ENCODE measurements around the gene YPEL5. TPM values are rescaled to one million over a fixed set of nuclear protein-coding genes. Genes with fewer than 3 reads are reported as not detected.

YPEL5 gene
- total and polyA plus RNA-seq, 10 of the 15 experiments (the other 5 are each of a cell fraction or from before 2014, with no cell fraction given) = 18.8 to 47.3 (median 21.7) TPM

DNA sequence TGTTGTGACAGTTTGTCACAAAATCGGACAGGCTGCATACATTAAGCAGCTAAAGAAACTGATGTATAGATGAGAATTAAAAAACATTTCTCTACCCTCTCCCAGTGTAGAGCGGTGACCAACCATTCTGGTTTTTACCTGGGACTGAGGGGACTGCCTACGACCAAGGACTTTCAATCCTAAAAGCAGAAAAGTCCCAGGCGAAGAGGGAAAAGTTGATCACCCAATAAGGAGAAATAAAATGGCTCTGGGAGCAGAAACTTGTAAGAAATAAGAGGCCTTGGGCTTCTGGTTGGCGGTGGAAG lies 30.9 kb upstream of the YPEL5 start:
- FAIRE-seq = no peak
- ChIA-PET RAD21 (ENCODE audit: unreplicated experiment) (interaction anchor here (1.6 to 3.4 kb wide), 2 partner anchors 26 kb away, joined by 5 to 13 read pairs; no protein-coding TSS in a partner anchor), SMC1A (ENCODE audit: uncharacterized antibody, unreplicated experiment) (interaction anchor here (1.5 to 3.1 kb wide), 2 partner anchors 23 to 26 kb away, joined by 11 to 17 read pairs; no protein-coding TSS in a partner anchor), POLR2A (no interaction called here), CTCF (interaction anchor here (0.9 to 6.3 kb wide), 13 partner anchors 9 to 843 kb away, joined by 3 to 85 read pairs (median 6); no protein-coding TSS in a partner anchor)
- no peak overlapping the region for H3K4me2 ChIP-seq (ENCODE audit: control insufficient read depth, insufficient read depth)
- H3K4me1 ChIP-seq (ENCODE audit: control insufficient read depth, insufficient read depth, low read length) = no peaks in the 10 kb centered on the region
- in situ Hi-C loops (cut with MboI) = no loop called here
- no peak overlapping the region for H3K9ac ChIP-seq (ENCODE audit: control insufficient read depth, insufficient read depth, low read length)
- 40% methylated on average over 5 of the region's 5 CpGs for WGBS (ENCODE audit: insufficient coverage, insufficient replicate concordance, low lambda C conversion rate, missing lambda C conversion rate)
- H2AFZ ChIP-seq (ENCODE audit: control insufficient read depth, low read depth, low read length) = no peak overlapping the region
- no peaks in the 10 kb centered on the region for H3K79me2 ChIP-seq (ENCODE audit: control insufficient read depth, insufficient read depth, low read length)
- BruUV-seq (replicated peaks) = no TSS peak
- H3K9me3 ChIP-seq (replicated peaks; ENCODE audit: control insufficient read depth, insufficient read depth, low read length) = no peaks in the 10 kb centered on the region
- TF ChIP-seq POLR2A (IDR thresholded peaks at IDR 0.05; ENCODE audit: low read depth, low read length) (no peak), IKZF2 (IDR thresholded peaks at IDR 0.05) (no peak), LARP7 (IDR thresholded peaks at IDR 0.05) (no peak), MTA3 (IDR thresholded peaks at IDR 0.05; ENCODE audit: borderline replicate concordance, low read length) (no peak), YY1 (IDR thresholded peaks at IDR 0.05; ENCODE audit: low read depth, low read length) (no peak), CBX5 (IDR thresholded peaks at IDR 0.05; ENCODE audit: low read depth) (no peak), SMARCA5 (IDR thresholded peaks at IDR 0.05) (no peak), STAT1 (conservative IDR thresholded peaks at IDR 0.05) (no peak), ZNF24 (IDR thresholded peaks at IDR 0.05) (no peak)
- TF ChIP-seq, protein P1, sequence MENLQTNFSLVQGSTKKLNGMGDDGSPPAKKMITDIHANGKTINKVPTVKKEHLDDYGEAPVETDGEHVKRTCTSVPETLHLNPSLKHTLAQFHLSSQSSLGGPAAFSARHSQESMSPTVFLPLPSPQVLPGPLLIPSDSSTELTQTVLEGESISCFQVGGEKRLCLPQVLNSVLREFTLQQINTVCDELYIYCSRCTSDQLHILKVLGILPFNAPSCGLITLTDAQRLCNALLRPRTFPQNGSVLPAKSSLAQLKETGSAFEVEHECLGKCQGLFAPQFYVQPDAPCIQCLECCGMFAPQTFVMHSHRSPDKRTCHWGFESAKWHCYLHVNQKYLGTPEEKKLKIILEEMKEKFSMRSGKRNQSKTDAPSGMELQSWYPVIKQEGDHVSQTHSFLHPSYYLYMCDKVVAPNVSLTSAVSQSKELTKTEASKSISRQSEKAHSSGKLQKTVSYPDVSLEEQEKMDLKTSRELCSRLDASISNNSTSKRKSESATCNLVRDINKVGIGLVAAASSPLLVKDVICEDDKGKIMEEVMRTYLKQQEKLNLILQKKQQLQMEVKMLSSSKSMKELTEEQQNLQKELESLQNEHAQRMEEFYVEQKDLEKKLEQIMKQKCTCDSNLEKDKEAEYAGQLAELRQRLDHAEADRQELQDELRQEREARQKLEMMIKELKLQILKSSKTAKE (IDR thresholded peaks at IDR 0.05; ENCODE audit: low read depth, poor library complexity, severe bottlenecking) = no peak
- no peaks in the 10 kb centered on the region; a peak in 3 of 4 replicates for H3K27me3 ChIP-seq (replicated peaks in 1 of 2; ENCODE audit: control insufficient read depth in 2 of 2, insufficient read depth in 2 of 2, low read length in 1 of 2)
- H3K27ac ChIP-seq (ENCODE audit: control insufficient read depth, insufficient read depth) = no peak overlapping the region
- H3K4me3 ChIP-seq = no peak overlapping the region
- no peaks in the 10 kb centered on the region for H4K20me1 ChIP-seq (ENCODE audit: control insufficient read depth, insufficient read depth)
- no peak for DNase-seq (ENCODE audit: low read depth, low spot score)
- no peaks in the 10 kb centered on the region for H3K36me3 ChIP-seq (ENCODE audit: control insufficient read depth in 2 of 2, insufficient read depth in 2 of 2, low read length in 1 of 2)
- intact Hi-C loops (cut with micrococcal nuclease; ENCODE audit: unreplicated experiment) = loop anchor here (1.0 to 5.0 kb wide), 2 partner anchors 26 to 194 kb away; partner anchors contain the start of gene ALK
- ATAC-seq = 0 out of 3 replicates have a peak, but pooled peaks have one; percentile 16

All from GM12878 (cell line).